H9 (cell line): ENCODE data around the gene SLCO1B1. TPM values are rescaled to one million over a fixed set of nuclear protein-coding genes. Genes with fewer than 3 reads are reported as not detected.

ENCODE experiments used
- DNase-seq: peaks from one replicate; pipeline ENCODE4 v3.0.0-alpha.2; 2017
- H2AFZ ChIP-seq: one replicate; pipeline ENCODE4 v1.6.1; 2013; ENCODE audit warnings: mild to moderate bottlenecking, low read length, control low read depth, moderate library complexity
- H2AK5ac ChIP-seq: 2 replicates; pipeline ENCODE4 v1.6.1; 2013; ENCODE audit warnings: low read length, control low read depth, mixed read lengths; ENCODE audit not compliant: insufficient read length
- H2BK120ac ChIP-seq: one replicate; pipeline ENCODE4 v1.6.1; 2013; ENCODE audit warnings: low read depth, mild to moderate bottlenecking, low read length, control low read depth, inconsistent platforms; ENCODE audit not compliant: poor library complexity, severe bottlenecking
- H2BK12ac ChIP-seq: 2 replicates; pipeline ENCODE4 v1.6.1; 2013; ENCODE audit warnings: low read length, control low read depth, mixed read lengths, low read depth; ENCODE audit not compliant: insufficient read length
- H2BK15ac ChIP-seq: 2 replicates; pipeline ENCODE4 v1.6.1; 2013; ENCODE audit warnings: low read depth, low read length, control low read depth
- H2BK20ac ChIP-seq: one replicate; pipeline ENCODE4 v1.6.1; 2013; ENCODE audit warnings: low read depth, mild to moderate bottlenecking, low read length, control low read depth, inconsistent platforms; ENCODE audit not compliant: poor library complexity, severe bottlenecking
- H2BK5ac ChIP-seq: 2 replicates; pipeline ENCODE4 v1.6.1; 2013; ENCODE audit warnings: low read length, control low read depth, mixed read lengths; ENCODE audit not compliant: insufficient read length
- H3K14ac ChIP-seq: 2 replicates; pipeline ENCODE4 v1.6.1; 2013; ENCODE audit warnings: low read length, control low read depth; ENCODE audit not compliant: insufficient read depth
- H3K18ac ChIP-seq: 2 replicates; pipeline ENCODE4 v1.6.1; 2013; ENCODE audit warnings: low read depth, mild to moderate bottlenecking, mixed read lengths, low read length, control low read depth; ENCODE audit not compliant: insufficient read length
- H3K23ac ChIP-seq: 2 replicates; pipeline ENCODE4 v1.6.1; 2013; ENCODE audit warnings: low read length, control low read depth, mixed read lengths, low read depth; ENCODE audit not compliant: insufficient read length
- H3K23me2 ChIP-seq: 2 replicates; pipeline ENCODE4 v1.6.1; 2013; ENCODE audit warnings: low read depth, mild to moderate bottlenecking, mixed read lengths, low read length, control low read depth; ENCODE audit not compliant: insufficient read length, poor library complexity, severe bottlenecking
- H3K27ac ChIP-seq: 2 replicates; pipeline ENCODE4 v1.5.1; 2013; ENCODE audit warnings: low read length, control low read depth, mixed read lengths, low read depth; ENCODE audit not compliant: insufficient read length
- H3K27me3 ChIP-seq: 2 replicates; pipeline ENCODE4 v1.6.1; 2013; ENCODE audit warnings: low read length, control low read depth, inconsistent platforms; ENCODE audit not compliant: insufficient read depth
- H3K4ac ChIP-seq: 2 replicates; pipeline ENCODE4 v1.6.1; 2013; ENCODE audit warnings: low read depth, mild to moderate bottlenecking, control low read depth, inconsistent platforms, low read length, moderate library complexity
- H3K4me1 ChIP-seq: 2 replicates; pipeline ENCODE4 v1.6.1; 2013; ENCODE audit warnings: low read length, control low read depth, inconsistent platforms; ENCODE audit not compliant: insufficient read depth
- H3K4me2 ChIP-seq: 2 replicates; pipeline ENCODE4 v1.6.1; 2013; ENCODE audit warnings: low read length, control low read depth, mixed read lengths; ENCODE audit not compliant: insufficient read length, insufficient read depth
- H3K56ac ChIP-seq: 2 replicates; pipeline ENCODE4 v1.6.1; 2013; ENCODE audit warnings: low read depth, mild to moderate bottlenecking, mixed read lengths, low read length, control low read depth; ENCODE audit not compliant: insufficient read length
- H3K79me1 ChIP-seq: 2 replicates; pipeline ENCODE4 v1.6.1; 2013; ENCODE audit warnings: low read depth, mild to moderate bottlenecking, moderate library complexity, low read length, control low read depth, inconsistent platforms; ENCODE audit not compliant: insufficient read depth, poor library complexity, severe bottlenecking
- H3K79me2 ChIP-seq: 2 replicates; pipeline ENCODE4 v1.6.1; 2013; ENCODE audit warnings: low read length, control low read depth, inconsistent platforms; ENCODE audit not compliant: insufficient read depth
- H3K9ac ChIP-seq: 2 replicates; pipeline ENCODE4 v1.6.1; 2013; ENCODE audit warnings: low read length, control low read depth, mixed read lengths; ENCODE audit not compliant: insufficient read length; ENCODE audit errors: extremely low read depth
- H3K9me3 ChIP-seq: one replicate; pipeline ENCODE4 v1.6.1; 2013; ENCODE audit warnings: low read depth, low read length, inconsistent platforms; ENCODE audit not compliant: control insufficient read depth
- H3T11ph ChIP-seq: one replicate; pipeline ENCODE4 v1.6.1; 2013; ENCODE audit warnings: mild to moderate bottlenecking, low read length, control low read depth, inconsistent platforms
- H4K20me1 ChIP-seq: one replicate; pipeline ENCODE4 v1.6.1; 2013; ENCODE audit not compliant: control insufficient read depth, insufficient read length, insufficient read depth
- H4K5ac ChIP-seq: 2 replicates; pipeline ENCODE4 v1.6.1; 2013; ENCODE audit warnings: low read depth, mild to moderate bottlenecking, mixed read lengths, low read length, control low read depth; ENCODE audit not compliant: insufficient read length
- H4K8ac ChIP-seq: replicated peaks from 2 replicates; pipeline ENCODE4 v1.6.1; 2013; ENCODE audit warnings: low read length, control low read depth, mixed read lengths, low read depth; ENCODE audit not compliant: insufficient read length
- H4K91ac ChIP-seq: 2 replicates; pipeline ENCODE4 v1.6.1; 2013; ENCODE audit warnings: low read depth, mild to moderate bottlenecking, moderate library complexity, mixed read lengths, low read length, control low read depth; ENCODE audit not compliant: insufficient read length
- H3K27ac Mint-ChIP-seq, 3 experiments: 2 replicates in 2 of 3; 3 replicates in 1 of 3; pipeline ENCODE4 v1.8.0; 2020 to 2021; ENCODE audit warnings: mixed read lengths in 3 of 3, mild to moderate bottlenecking in 1 of 3, moderate library complexity in 1 of 3
- H3K27me3 Mint-ChIP-seq: 2 replicates; pipeline ENCODE4 v1.8.0; 2021; ENCODE audit warnings: low read depth, mild to moderate bottlenecking, moderate library complexity, mixed read lengths
- H3K36me3 Mint-ChIP-seq, 3 experiments: 2 replicates in 2 of 3; 3 replicates in 1 of 3; pipeline ENCODE4 v1.8.0; 2020 to 2021; ENCODE audit warnings: low read depth in 3 of 3, mixed read lengths in 3 of 3; ENCODE audit not compliant: insufficient read depth in 1 of 3
- H3K4me1 Mint-ChIP-seq, 2 experiments: 2 replicates each; pipeline ENCODE4 v1.8.0; 2020; ENCODE audit warnings: mixed read lengths in 2 of 2
- H3K4me3 Mint-ChIP-seq, 2 experiments: 2 replicates in 1 of 2; 3 replicates in 1 of 2; pipeline ENCODE4 v1.8.0; 2020 to 2021; ENCODE audit warnings: mild to moderate bottlenecking in 2 of 2, mixed read lengths in 2 of 2, moderate library complexity in 1 of 2
- H3K9me3 Mint-ChIP-seq, 2 experiments: 2 replicates in 1 of 2; 3 replicates in 1 of 2; pipeline ENCODE4 v1.8.0; 2020; ENCODE audit warnings: mild to moderate bottlenecking in 2 of 2, mixed read lengths in 2 of 2, moderate library complexity in 1 of 2
- CTCF ChIP-seq: fragments of 200-600 bp; sonication (generic); conservative IDR thresholded peaks from 3 replicates; pipeline ENCODE4 v1.8.0; 2021; ENCODE audit warnings: antibody characterized with exemption, mild to moderate bottlenecking
- WGBS: extraction: QIAGEN DNeasy Blood & Tissue Kit; methylation state at CpG from one replicate; pipeline ENCODE4 v1.1.7; 2013; ENCODE audit warnings: missing lambda C conversion rate, low lambda C conversion rate, mixed read lengths; ENCODE audit not compliant: insufficient read length; ENCODE audit errors: extremely low coverage; 5-methylcytosine and 5-hydroxymethylcytosine counted together
- total RNA-seq: library from RNA; stranded (reverse); gene quantifications from 2 replicates; pipeline ENCODE4 v1.2.1, GENCODE V29; 2021

SLCO1B1 gene
- total RNA-seq, 1 experiment from 2014 or later = 0.09 TPM

- no peaks in the 10 kb centered on the region for H3K4me1 ChIP-seq
- H3K4ac ChIP-seq = no peak overlapping the region
- no peaks in the 10 kb centered on the region for H3K23me2 ChIP-seq
- Mint-ChIP-seq H3K27me3 (no peaks in the 10 kb centered on the region), H3K27ac (peak overlapping the region in 1 of 3 experiments; percentile 75; a peak in 2 of 7 replicates), H3K36me3 (no peaks in the 10 kb centered on the region; a peak in 1 of 7 replicates), H3K4me1 (peaks cover 8 to 10% of the 10 kb centered on the region in 2 experiments), H3K4me3 (no peak overlapping the region), H3K9me3 (peaks cover 0 to 2% of the 10 kb centered on the region in 2 experiments; a peak in 1 of 5 replicates)
- WGBS = no CpG with 5 or more reads among the region's 3 CpGs
- H2AFZ ChIP-seq = no peak overlapping the region
- no peak overlapping the region for H2BK5ac ChIP-seq
- no peak overlapping the region for H3K14ac ChIP-seq
- no peaks in the 10 kb centered on the region for H3K27me3 ChIP-seq
- no peak overlapping the region for H3K9ac ChIP-seq
- no peak overlapping the region for H2AK5ac ChIP-seq
- H2BK12ac ChIP-seq = no peak overlapping the region
- no peak overlapping the region for H3K27ac ChIP-seq
- H3K79me1 ChIP-seq = no peaks in the 10 kb centered on the region
- no peak overlapping the region for H2BK15ac ChIP-seq
- no peak overlapping the region for H3K23ac ChIP-seq
- no peak overlapping the region for H4K5ac ChIP-seq
- DNase-seq = no peak
- H4K91ac ChIP-seq = no peak overlapping the region
- H4K20me1 ChIP-seq = no peaks in the 10 kb centered on the region
- H3T11ph ChIP-seq = no peak overlapping the region
- no peak overlapping the region for H2BK120ac ChIP-seq
- no peak overlapping the region for H2BK20ac ChIP-seq
- H4K8ac ChIP-seq = no peak overlapping the region
- no peak for TF ChIP-seq CTCF
- no peaks in the 10 kb centered on the region for H3K9me3 ChIP-seq
- no peak overlapping the region for H3K4me2 ChIP-seq
- no peak overlapping the region for H3K18ac ChIP-seq
- H3K79me2 ChIP-seq = no peaks in the 10 kb centered on the region
- H3K56ac ChIP-seq = no peak overlapping the region
Measured at GRCh38 chr12:21117995-21118394, 13.0 kb upstream of the SLCO1B1 start.
